ENCODE results near the gene YY1AP1. TPM values are rescaled to one million over a fixed set of nuclear protein-coding genes. Genes with fewer than 3 reads are reported as not detected.
"Not testable (repeated sequence)": the region's sequence is repeated elsewhere in the genome, so short reads cannot be mapped to it uniquely, and the experiment has no call there.

The YY1AP1 gene, protein sequence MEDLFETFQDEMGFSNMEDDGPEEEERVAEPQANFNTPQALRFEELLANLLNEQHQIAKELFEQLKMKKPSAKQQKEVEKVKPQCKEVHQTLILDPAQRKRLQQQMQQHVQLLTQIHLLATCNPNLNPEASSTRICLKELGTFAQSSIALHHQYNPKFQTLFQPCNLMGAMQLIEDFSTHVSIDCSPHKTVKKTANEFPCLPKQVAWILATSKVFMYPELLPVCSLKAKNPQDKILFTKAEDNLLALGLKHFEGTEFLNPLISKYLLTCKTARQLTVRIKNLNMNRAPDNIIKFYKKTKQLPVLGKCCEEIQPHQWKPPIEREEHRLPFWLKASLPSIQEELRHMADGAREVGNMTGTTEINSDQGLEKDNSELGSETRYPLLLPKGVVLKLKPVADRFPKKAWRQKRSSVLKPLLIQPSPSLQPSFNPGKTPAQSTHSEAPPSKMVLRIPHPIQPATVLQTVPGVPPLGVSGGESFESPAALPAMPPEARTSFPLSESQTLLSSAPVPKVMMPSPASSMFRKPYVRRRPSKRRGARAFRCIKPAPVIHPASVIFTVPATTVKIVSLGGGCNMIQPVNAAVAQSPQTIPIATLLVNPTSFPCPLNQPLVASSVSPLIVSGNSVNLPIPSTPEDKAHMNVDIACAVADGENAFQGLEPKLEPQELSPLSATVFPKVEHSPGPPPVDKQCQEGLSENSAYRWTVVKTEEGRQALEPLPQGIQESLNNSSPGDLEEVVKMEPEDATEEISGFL
- 85.6 TPM for polyA plus RNA-seq (2013)

DNA sequence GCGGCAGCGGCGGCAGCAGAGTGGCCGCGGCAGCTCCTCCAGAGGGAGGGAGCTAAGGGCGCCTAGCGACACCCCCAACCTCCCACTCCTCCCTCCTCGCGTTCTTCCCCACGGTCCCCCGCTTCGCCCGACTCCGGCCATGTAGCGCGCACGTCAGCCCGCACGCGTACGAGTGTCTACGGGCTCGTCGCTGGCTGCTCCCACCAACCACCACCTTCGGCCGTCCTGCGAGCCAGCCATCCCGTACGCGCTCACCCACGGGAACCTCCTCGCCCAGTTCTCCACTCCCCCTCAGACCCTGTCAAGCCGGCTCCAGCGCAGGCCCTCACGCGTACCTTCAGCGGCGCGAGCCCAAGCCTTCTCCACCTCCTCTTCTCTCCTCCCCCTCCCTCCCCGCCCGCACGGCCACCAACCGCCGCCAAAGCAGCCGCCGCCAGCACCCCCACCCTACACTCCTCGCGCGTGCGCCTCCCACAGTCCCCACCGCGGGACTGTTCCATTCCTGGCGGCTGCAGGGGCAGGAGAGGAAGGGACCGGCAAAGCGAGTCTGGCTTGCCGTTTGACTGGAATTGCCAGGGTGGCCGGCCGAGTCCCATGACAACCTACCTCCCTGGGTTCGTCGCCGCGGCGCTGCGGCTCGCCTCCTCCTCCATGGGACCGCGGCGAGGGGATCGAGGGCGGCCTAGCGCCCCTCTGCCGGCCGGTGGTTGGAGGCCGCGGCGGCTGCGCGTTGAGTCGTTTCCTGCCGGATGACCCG, at the start of gene YY1AP1:
Gene YY1AP1 (minus strand): TSS at position 451 of the 757 bp plus-strand sequence. CDS start 8,338 bp downstream, outside the sequence.
- peaks cover 0 to 35% (median 13%) of the 10 kb centered on the region in 4 experiments for H3K4me1 ChIP-seq (ENCODE audit: control extremely low read depth in 1 of 4, control insufficient read depth in 4 of 4, insufficient read depth in 4 of 4, low read length in 3 of 4)
- DNase-seq, result peak; percentile 89 to 95 (median 94)
- H3K4me3 ChIP-seq (ENCODE audit: control insufficient read depth in 1 of 7, extremely low read depth in 1 of 7, insufficient read depth in 4 of 7, low read depth in 2 of 7, low read length in 6 of 7), result peak within 1 kb of the TSS; percentile 83 to 98 (median 92)
- peak within 1 kb of the TSS; percentile 99 for H3K27ac ChIP-seq (ENCODE audit: insufficient read depth in 1 of 2, low read depth in 1 of 2, low read length in 2 of 2, poor library complexity in 1 of 2, severe bottlenecking in 2 of 2)
- under 1% methylated on average over 57 of the region's 81 CpGs for WGBS (ENCODE audit: insufficient coverage)
- H3K9me3 ChIP-seq (ENCODE audit: control extremely low read depth in 1 of 5, control insufficient read depth in 4 of 5, insufficient read depth in 2 of 5, low read depth in 1 of 5, low read length in 4 of 5), result peaks cover 0 to 7% (median 3%) of the 10 kb centered on the region in 5 experiments
- ChIA-PET CTCF (no interaction called here), POLR2A (no interaction called here)
- H3K36me3 ChIP-seq (ENCODE audit: control insufficient read depth in 4 of 4, insufficient read depth in 4 of 4, low read length in 3 of 4), result peaks cover 2 to 19% (median 10%) of the 10 kb centered on the region in 4 experiments
- H3K27me3 ChIP-seq (replicated peaks in 2 of 5; ENCODE audit: control insufficient read depth in 4 of 5, insufficient read depth in 5 of 5, low read length in 4 of 5), result no peaks in the 10 kb centered on the region

DNA sequence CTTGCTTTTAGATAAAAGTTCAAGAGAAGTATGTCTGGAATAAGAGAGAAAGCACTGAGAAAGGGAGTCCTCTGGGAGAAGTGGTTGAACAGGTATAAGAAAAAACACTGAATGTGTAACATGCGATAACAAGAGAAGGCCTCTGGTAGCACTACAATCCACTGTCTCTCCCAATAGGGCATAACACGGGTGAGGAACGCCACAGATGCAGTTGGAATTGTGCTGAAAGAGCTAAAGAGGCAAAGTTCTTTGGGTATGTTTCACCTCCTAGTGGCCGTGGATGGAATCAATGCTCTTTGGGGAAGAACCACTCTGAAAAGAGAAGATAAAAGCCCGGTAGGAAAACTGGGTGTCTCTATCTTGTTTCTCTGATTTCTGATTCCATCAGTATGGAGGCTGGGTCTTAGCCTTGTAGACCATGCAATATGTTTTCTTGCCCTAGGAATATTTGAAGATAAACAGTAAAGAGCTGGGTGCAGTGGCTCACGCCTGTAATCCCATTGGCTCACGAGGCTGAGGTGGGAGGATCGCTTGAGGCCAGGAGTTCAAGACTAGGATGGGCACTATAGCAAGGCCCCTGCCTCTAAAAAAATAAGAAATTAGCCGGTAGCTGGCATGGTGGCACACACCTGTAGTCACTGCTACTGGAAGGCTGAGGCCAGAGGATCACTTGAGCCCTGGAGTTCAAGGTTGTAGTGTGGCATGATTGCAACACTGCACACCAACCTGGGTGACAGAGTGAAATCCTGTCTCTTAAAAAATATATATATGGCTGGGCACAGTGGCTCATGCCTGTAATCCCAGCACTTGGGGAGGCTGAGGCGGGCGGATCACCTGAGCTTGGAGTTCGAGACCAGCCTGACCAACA, 40.7 kb upstream of the YY1AP1 start:
- peaks cover 10 to 57% (median 17%) of the 10 kb centered on the region in 4 experiments for H3K36me3 ChIP-seq (ENCODE audit: control insufficient read depth in 4 of 4, insufficient read depth in 4 of 4, low read length in 3 of 4)
- DNase-seq, result peak; percentile 76 to 83 (median 83)
- no peaks in the 10 kb centered on the region for H3K27me3 ChIP-seq (replicated peaks in 2 of 5; ENCODE audit: control insufficient read depth in 4 of 5, insufficient read depth in 5 of 5, low read length in 4 of 5)
- peaks cover 0 to 2% (median 0%) of the 10 kb centered on the region in 4 experiments for H3K4me1 ChIP-seq (ENCODE audit: control extremely low read depth in 1 of 4, control insufficient read depth in 4 of 4, insufficient read depth in 4 of 4, low read length in 3 of 4)
- H3K27ac ChIP-seq (ENCODE audit: insufficient read depth in 1 of 2, low read depth in 1 of 2, low read length in 2 of 2, poor library complexity in 1 of 2, severe bottlenecking in 2 of 2), result peak overlapping the region in 1 of 2 experiments; percentile 19
- ChIA-PET CTCF (interaction anchor here (1.0 to 2.5 kb wide), 7 partner anchors 9 to 55 kb away, joined by 3 to 9 read pairs (median 4); no protein-coding TSS in a partner anchor), POLR2A (no interaction called here)
- 54% methylated on average over 10 of the region's 12 CpGs for WGBS (ENCODE audit: insufficient coverage)
- no peaks in the 10 kb centered on the region for H3K9me3 ChIP-seq (ENCODE audit: control extremely low read depth in 1 of 5, control insufficient read depth in 4 of 5, insufficient read depth in 2 of 5, low read depth in 1 of 5, low read length in 4 of 5)
- H3K4me3 ChIP-seq (ENCODE audit: control insufficient read depth in 1 of 7, extremely low read depth in 1 of 7, insufficient read depth in 4 of 7, low read depth in 2 of 7, low read length in 6 of 7), result no peak overlapping the region

DNA sequence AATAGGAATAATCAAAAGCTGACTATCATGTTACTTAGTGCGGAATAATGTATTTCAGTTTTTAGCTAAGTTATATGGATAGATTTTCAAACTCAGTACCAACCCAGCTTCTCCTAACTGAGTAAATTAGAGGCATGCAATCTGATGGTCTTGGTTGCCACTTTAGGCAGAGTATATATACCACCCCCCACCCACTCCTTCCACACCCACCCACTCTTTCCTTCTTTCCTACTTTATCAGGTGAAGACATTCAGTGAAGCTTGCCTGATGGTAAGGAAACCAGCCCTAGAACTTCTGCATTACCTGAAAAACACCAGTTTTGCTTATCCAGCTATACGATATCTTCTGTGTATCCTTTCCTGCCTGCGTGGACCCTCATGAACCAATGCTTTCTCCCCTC, 36.6 kb upstream of the YY1AP1 start:
- H3K4me1 ChIP-seq (ENCODE audit: control extremely low read depth in 1 of 4, control insufficient read depth in 4 of 4, insufficient read depth in 4 of 4, low read length in 3 of 4), result peaks cover 0 to 2% (median 0%) of the 10 kb centered on the region in 4 experiments
- H3K27ac ChIP-seq (ENCODE audit: insufficient read depth in 1 of 2, low read depth in 1 of 2, low read length in 2 of 2, poor library complexity in 1 of 2, severe bottlenecking in 2 of 2), result no peak overlapping the region
- H3K27me3 ChIP-seq (replicated peaks in 2 of 5; ENCODE audit: control insufficient read depth in 4 of 5, insufficient read depth in 5 of 5, low read length in 4 of 5), result no peaks in the 10 kb centered on the region
- CTCF ChIA-PET, result interaction anchor here (0.6 to 1.5 kb wide), 3 partner anchors 10 to 105 kb away, joined by 3 to 4 read pairs (median 4); no protein-coding TSS in a partner anchor
- POLR2A ChIA-PET, result no interaction called here
- H3K36me3 ChIP-seq (ENCODE audit: control insufficient read depth in 4 of 4, insufficient read depth in 4 of 4, low read length in 3 of 4), result peaks cover 5 to 41% (median 12%) of the 10 kb centered on the region in 4 experiments
- no peak for DNase-seq
- no peak overlapping the region for H3K4me3 ChIP-seq (ENCODE audit: control insufficient read depth in 1 of 7, extremely low read depth in 1 of 7, insufficient read depth in 4 of 7, low read depth in 2 of 7, low read length in 6 of 7)
- WGBS (ENCODE audit: insufficient coverage), result 100% methylated on average over 2 of the region's 3 CpGs
- H3K9me3 ChIP-seq (ENCODE audit: control extremely low read depth in 1 of 5, control insufficient read depth in 4 of 5, insufficient read depth in 2 of 5, low read depth in 1 of 5, low read length in 4 of 5), result no peaks in the 10 kb centered on the region

DNA sequence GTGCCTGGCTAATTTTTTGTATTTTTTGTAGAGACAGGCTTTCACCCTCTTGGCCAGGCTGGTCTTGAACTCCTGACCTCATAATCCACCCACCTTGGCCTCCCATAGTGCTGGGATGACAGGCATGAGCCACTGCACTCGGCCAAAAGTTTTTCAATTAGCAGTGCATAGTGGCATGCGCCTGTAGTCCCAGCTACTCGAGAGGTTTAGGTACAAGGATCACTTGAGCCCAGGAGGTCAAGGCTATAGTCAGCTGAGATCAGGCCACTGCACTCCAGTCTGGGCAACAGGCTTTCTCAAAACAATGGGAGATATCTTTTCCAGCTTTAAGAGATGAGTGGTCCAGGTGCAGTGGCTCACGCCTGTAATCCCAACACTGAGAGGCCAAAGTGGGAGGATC, 31.1 kb upstream of the YY1AP1 start:
- DNase-seq, result no peak
- Histone ChIP-seq H3K4me3 (ENCODE audit: control insufficient read depth in 1 of 7, extremely low read depth in 1 of 7, insufficient read depth in 4 of 7, low read depth in 2 of 7, low read length in 6 of 7) (no peak overlapping the region), H3K27me3 (replicated peaks in 2 of 5; ENCODE audit: control insufficient read depth in 4 of 5, insufficient read depth in 5 of 5, low read length in 4 of 5) (no peaks in the 10 kb centered on the region), H3K4me1 (ENCODE audit: control extremely low read depth in 1 of 4, control insufficient read depth in 4 of 4, insufficient read depth in 4 of 4, low read length in 3 of 4) (no peaks in the 10 kb centered on the region), H3K27ac (ENCODE audit: insufficient read depth in 1 of 2, low read depth in 1 of 2, low read length in 2 of 2, poor library complexity in 1 of 2, severe bottlenecking in 2 of 2) (no peak overlapping the region), H3K9me3 (ENCODE audit: control extremely low read depth in 1 of 5, control insufficient read depth in 4 of 5, insufficient read depth in 2 of 5, low read depth in 1 of 5, low read length in 4 of 5) (no peaks in the 10 kb centered on the region), H3K36me3 (ENCODE audit: control insufficient read depth in 4 of 4, insufficient read depth in 4 of 4, low read length in 3 of 4) (peaks cover 3 to 33% (median 19%) of the 10 kb centered on the region in 4 experiments)
- ChIA-PET POLR2A (no interaction called here), CTCF (interaction anchor here (0.7 kb wide), 1 partner anchor 9 kb away, joined by 4 read pairs; no protein-coding TSS in a partner anchor)
- 96% methylated on average over 4 of the region's 4 CpGs for WGBS (ENCODE audit: insufficient coverage)

DNA sequence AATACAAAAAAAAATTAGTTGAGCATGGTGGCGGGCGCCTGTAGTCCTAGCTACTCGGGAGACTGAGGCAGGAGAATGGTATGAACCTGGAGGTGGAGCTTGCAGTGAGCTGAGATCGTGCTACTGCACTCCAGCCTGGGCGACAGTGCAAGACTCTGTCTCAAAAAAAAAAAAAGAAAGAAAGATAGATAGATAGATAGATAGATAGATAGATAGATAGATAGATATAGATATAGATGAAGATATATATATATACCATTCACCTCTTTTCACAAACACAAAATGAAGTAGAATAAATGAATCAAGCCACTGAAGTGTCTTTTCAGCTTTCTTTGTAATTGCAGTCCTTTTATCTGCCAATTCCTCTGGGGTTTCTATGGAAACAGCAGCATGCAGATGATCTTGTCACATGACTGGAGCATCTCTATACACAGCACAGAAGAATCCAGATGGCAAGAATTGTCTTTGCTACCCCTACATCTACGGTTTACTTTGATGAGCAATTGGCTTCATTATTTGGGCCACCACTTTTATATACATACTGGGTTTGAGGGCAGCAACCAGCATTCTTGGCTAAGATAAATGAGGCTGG, 30.0 kb upstream of the YY1AP1 start:
- WGBS (ENCODE audit: insufficient coverage), result 95% methylated on average over 4 of the region's 6 CpGs

DNA sequence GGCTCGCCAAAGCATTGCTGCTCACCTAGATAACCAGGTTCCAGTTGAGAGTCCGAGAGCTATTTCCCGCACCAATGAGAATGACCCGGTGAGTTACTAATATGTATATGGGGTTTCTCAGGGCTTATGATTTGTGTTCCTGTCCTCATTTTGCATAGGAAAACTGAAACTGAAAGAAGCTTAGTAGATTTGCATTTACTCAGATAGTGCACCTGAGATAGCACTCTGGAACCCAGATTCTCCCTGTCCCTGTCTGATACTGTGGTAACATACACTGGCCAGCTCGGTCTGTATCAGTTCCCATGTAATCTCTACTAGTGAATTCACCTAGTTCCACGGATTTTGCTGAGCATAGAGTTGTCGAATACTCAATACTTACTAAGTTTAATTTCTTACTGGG, 28.5 kb upstream of the YY1AP1 start:
- H3K27me3 ChIP-seq (replicated peaks in 2 of 5; ENCODE audit: control insufficient read depth in 4 of 5, insufficient read depth in 5 of 5, low read length in 4 of 5), result no peaks in the 10 kb centered on the region
- peaks cover 0 to 39% (median 17%) of the 10 kb centered on the region in 4 experiments for H3K36me3 ChIP-seq (ENCODE audit: control insufficient read depth in 4 of 4, insufficient read depth in 4 of 4, low read length in 3 of 4)
- 100% methylated on average over 2 of the region's 7 CpGs for WGBS (ENCODE audit: insufficient coverage)
- H3K4me1 ChIP-seq (ENCODE audit: control extremely low read depth in 1 of 4, control insufficient read depth in 4 of 4, insufficient read depth in 4 of 4, low read length in 3 of 4), result no peaks in the 10 kb centered on the region
- POLR2A ChIA-PET, result no interaction called here
- H3K9me3 ChIP-seq (ENCODE audit: control extremely low read depth in 1 of 5, control insufficient read depth in 4 of 5, insufficient read depth in 2 of 5, low read depth in 1 of 5, low read length in 4 of 5), result no peaks in the 10 kb centered on the region
- H3K4me3 ChIP-seq (ENCODE audit: control insufficient read depth in 1 of 7, extremely low read depth in 1 of 7, insufficient read depth in 4 of 7, low read depth in 2 of 7, low read length in 6 of 7), result no peak overlapping the region
- DNase-seq, result no peak
- H3K27ac ChIP-seq (ENCODE audit: insufficient read depth in 1 of 2, low read depth in 1 of 2, low read length in 2 of 2, poor library complexity in 1 of 2, severe bottlenecking in 2 of 2), result no peak overlapping the region
- CTCF ChIA-PET, result interaction anchor here (1.1 kb wide), 1 partner anchor 10 kb away, joined by 4 read pairs; no protein-coding TSS in a partner anchor

More for the DNA sequence above, 30.0 kb upstream of the YY1AP1 start:
- H3K9me3 ChIP-seq (ENCODE audit: control extremely low read depth in 1 of 5, control insufficient read depth in 4 of 5, insufficient read depth in 2 of 5, low read depth in 1 of 5, low read length in 4 of 5); H3K4me1 ChIP-seq (ENCODE audit: control extremely low read depth in 1 of 4, control insufficient read depth in 4 of 4, insufficient read depth in 4 of 4, low read length in 3 of 4); CTCF ChIA-PET; H3K27ac ChIP-seq (ENCODE audit: insufficient read depth in 1 of 2, low read depth in 1 of 2, low read length in 2 of 2, poor library complexity in 1 of 2, severe bottlenecking in 2 of 2); H3K27me3 ChIP-seq (replicated peaks in 2 of 5; ENCODE audit: control insufficient read depth in 4 of 5, insufficient read depth in 5 of 5, low read length in 4 of 5); DNase-seq; H3K4me3 ChIP-seq (ENCODE audit: control insufficient read depth in 1 of 7, extremely low read depth in 1 of 7, insufficient read depth in 4 of 7, low read depth in 2 of 7, low read length in 6 of 7); POLR2A ChIA-PET: not testable (repeated sequence)
- H3K36me3 ChIP-seq (ENCODE audit: control insufficient read depth in 4 of 4, insufficient read depth in 4 of 4, low read length in 3 of 4), result peaks cover 3 to 36% (median 20%) of the 10 kb centered on the region in 4 experiments

Measured in common myeloid progenitor, CD34-positive (primary cell).